HCT116 (cell line): ENCODE results near the gene NACAD. TPM values are rescaled to one million over a fixed set of nuclear protein-coding genes. Genes with fewer than 3 reads are reported as not detected.

Source experiments
- ATAC-seq: fragments of 200-7000 bp; cut with Tn5 transposase; 2 replicates; pipeline ENCODE4 v1.9.1; 2020; ENCODE audit warnings: mild to moderate bottlenecking, moderate library complexity
- BruUV-seq: library from RNA; stranded (reverse); fragments of 400-500 nt; replicated peaks from 2 replicates; lab custom pipeline; 2021; lab: Mats Ljungman, UMichigan
- CTCF ChIA-PET: fragments of 300-600 bp; sonication (Branson Sonifier 250); formaldehyde crosslinking; loops from one replicate; lab custom pipeline; 2021; ENCODE audit warnings: antibody characterized with exemption; lab: Charles Lee
- POLR2A ChIA-PET: fragments of 300-600, 350-600 bp; sonication (Branson Sonifier 250); formaldehyde crosslinking; loops from one replicate; lab custom pipeline; 2021; ENCODE audit warnings: antibody characterized with exemption; lab: Charles Lee
- RAD21 ChIA-PET, 2 experiments: fragments of 300-600 bp; sonication (Branson Sonifier 250); formaldehyde crosslinking; loops; one replicate each; lab custom pipeline; 2023; ENCODE audit warnings: low total read pairs in 2 of 2; ENCODE audit not compliant: uncharacterized antibody in 2 of 2, unreplicated experiment in 2 of 2, low non-redundant PET in 1 of 2; lab: Charles Lee
- DNase-seq: peaks from one replicate; pipeline ENCODE4 v3.0.0-alpha.2; 2010; ENCODE audit warnings: low read depth, low spot score
- H2AFZ ChIP-seq: fragments of 200-600 bp; shearing (Covaris generic), sonication (generic); 2 replicates; pipeline ENCODE4 v1.6.1; 2017; ENCODE audit warnings: low read depth, mixed run types, mixed read lengths, antibody characterized with exemption, low read length; ENCODE audit not compliant: poor library complexity, severe bottlenecking
- H3K27ac ChIP-seq: 2 replicates; pipeline ENCODE4 v1.5.1; 2012; ENCODE audit warnings: low read depth, low read length
- H3K27me3 ChIP-seq: fragments of 200-600 bp; sonication (generic); 2 replicates; pipeline ENCODE4 v1.6.1; 2016; ENCODE audit warnings: mixed run types, low read length, mixed read lengths; ENCODE audit not compliant: insufficient read depth
- H3K36me3 ChIP-seq, 2 experiments: fragments of 200-500 bp in 1 of 2; fragments of 200-600 bp in 1 of 2; sonication (Bioruptor generic) in 1 of 2; sonication (generic) in 1 of 2; 2 replicates each; pipeline versions ENCODE4 v1.5.1 to v1.6.1; 2014 to 2016; ENCODE audit warnings: low read length in 2 of 2, inconsistent platforms in 1 of 2, mixed read lengths in 1 of 2, mixed run types in 1 of 2; ENCODE audit not compliant: insufficient read depth in 2 of 2, control insufficient read depth in 1 of 2
- H3K4me1 ChIP-seq, 2 experiments: fragments of 200-600 bp in 1 of 2; sonication (generic) in 1 of 2; 2 replicates each; pipeline versions ENCODE4 v1.5.1 to v1.6.1; 2012 to 2017; ENCODE audit warnings: low read length in 2 of 2, inconsistent platforms in 1 of 2, mild to moderate bottlenecking in 1 of 2, mixed read lengths in 1 of 2, mixed run types in 1 of 2, moderate library complexity in 1 of 2; ENCODE audit not compliant: insufficient read depth in 2 of 2, control insufficient read depth in 1 of 2
- H3K4me2 ChIP-seq: fragments of 200-600 bp; sonication (generic); 2 replicates; pipeline ENCODE4 v1.6.1; 2017; ENCODE audit warnings: mixed run types, low read length, mixed read lengths
- H3K4me3 ChIP-seq, 2 experiments: fragments of 200-600 bp in 1 of 2; sonication (generic) in 1 of 2; replicated peaks in 1 of 2; 2 replicates each; pipeline ENCODE4 v1.5.1; 2011 to 2016; ENCODE audit warnings: low read length in 2 of 2, control low read depth in 1 of 2, low read depth in 1 of 2, mild to moderate bottlenecking in 1 of 2, mixed read lengths in 1 of 2, mixed run types in 1 of 2
- H3K79me2 ChIP-seq: fragments of 200-600 bp; sonication (generic); 2 replicates; pipeline ENCODE4 v1.6.1; 2017; ENCODE audit warnings: mild to moderate bottlenecking, mixed run types, low read length, moderate library complexity, mixed read lengths; ENCODE audit not compliant: insufficient read depth
- H3K9ac ChIP-seq: fragments of 200-600 bp; sonication (generic); 2 replicates; pipeline ENCODE4 v1.6.1; 2016; ENCODE audit warnings: low read length, mixed read lengths
- H3K9me2 ChIP-seq: fragments of 200-600 bp; sonication (generic), shearing (Covaris generic); 2 replicates; pipeline ENCODE4 v1.6.1; 2017; ENCODE audit warnings: mixed run types, mild to moderate bottlenecking, moderate library complexity; ENCODE audit not compliant: insufficient read depth
- H3K9me3 ChIP-seq, 2 experiments: fragments of 200-500 bp in 1 of 2; fragments of 200-600 bp in 1 of 2; sonication (Bioruptor generic) in 1 of 2; sonication (generic) in 1 of 2; 2 replicates each; pipeline ENCODE4 v1.6.1; 2014 to 2017; ENCODE audit warnings: low read length in 2 of 2, mixed read lengths in 2 of 2, inconsistent platforms in 1 of 2, low read depth in 1 of 2, mild to moderate bottlenecking in 1 of 2, mixed run types in 1 of 2, moderate library complexity in 1 of 2; ENCODE audit not compliant: control insufficient read depth in 1 of 2, insufficient read depth in 1 of 2
- H4K20me1 ChIP-seq: fragments of 200-600 bp; sonication (generic), shearing (Covaris generic); 2 replicates; pipeline ENCODE4 v1.6.1; 2017; ENCODE audit warnings: mixed run types, mild to moderate bottlenecking, moderate library complexity; ENCODE audit not compliant: insufficient read depth
- CBX3 ChIP-seq: IDR thresholded peaks from 2 replicates; pipeline ENCODE4 v1.6.1; 2012; ENCODE audit warnings: low read depth
- EGR1 ChIP-seq: IDR thresholded peaks from 2 replicates; pipeline ENCODE4 v1.6.1; 2012; ENCODE audit warnings: low read depth
- EZH2 ChIP-seq: fragments of 200-600 bp; sonication (generic); IDR thresholded peaks from 2 replicates; pipeline ENCODE4 v1.6.1; 2017; ENCODE audit warnings: antibody characterized with exemption, mixed run types
- FOSL1 ChIP-seq: IDR thresholded peaks from 2 replicates; pipeline ENCODE4 v1.6.1; 2012; ENCODE audit warnings: low read depth
- JUND ChIP-seq: IDR thresholded peaks from 2 replicates; pipeline ENCODE4 v1.6.1; 2012
- POLR2AphosphoS5 ChIP-seq: IDR thresholded peaks from 2 replicates; pipeline ENCODE4 v1.6.1; 2011; ENCODE audit warnings: mild to moderate bottlenecking, low read depth, low read length, moderate library complexity
- SIN3A ChIP-seq: IDR thresholded peaks from 2 replicates; pipeline ENCODE4 v1.6.1; 2012; ENCODE audit warnings: low read depth
- SP1 ChIP-seq: IDR thresholded peaks from 2 replicates; pipeline ENCODE4 v1.6.1; 2012; ENCODE audit warnings: low read depth
- SRF ChIP-seq: IDR thresholded peaks from 2 replicates; pipeline ENCODE4 v1.6.1; 2012; ENCODE audit warnings: low read depth
- ZNF274 ChIP-seq: fragments of 200-500 bp; sonication (Bioruptor generic); IDR thresholded peaks from 2 replicates; pipeline ENCODE4 v1.6.1; 2014; ENCODE audit warnings: mild to moderate bottlenecking, low read depth, low read length, inconsistent platforms
- intact Hi-C: fragments of 100-400 bp; cut with micrococcal nuclease; formaldehyde crosslinking; loops from 2 replicates; pipeline ENCODE4 v1.10.0; 2022
- total RNA-seq: library from RNA; stranded (reverse); gene quantifications from one replicate; pipeline ENCODE4 v1.2.1, GENCODE V29; 2021; ENCODE audit not compliant: unreplicated experiment
- TF ChIP-seq, protein P1 (sequence below): IDR thresholded peaks from 2 replicates; pipeline ENCODE4 v1.6.1; 2012; ENCODE audit warnings: low read depth

The NACAD gene
- total RNA-seq, 1 experiment from 2014 or later = 0.05 TPM

- no peak overlapping the region for H3K27ac ChIP-seq
- H3K4me3 ChIP-seq = no peak overlapping the region
- H3K9ac ChIP-seq = no peak overlapping the region
- no TSS peak for BruUV-seq
- ChIA-PET CTCF (no interaction called here), RAD21 (no interaction called here), POLR2A (no interaction called here)
- H3K9me2 ChIP-seq = no peaks in the 10 kb centered on the region
- intact Hi-C loops = no loop called here
- no peaks in the 10 kb centered on the region for H3K4me1 ChIP-seq
- no peak overlapping the region for H3K4me2 ChIP-seq
- H2AFZ ChIP-seq = no peak overlapping the region
- H3K36me3 ChIP-seq = no peaks in the 10 kb centered on the region
- TF ChIP-seq EZH2 = no peak
- no peak for TF ChIP-seq FOSL1
- TF ChIP-seq POLR2AphosphoS5 = no peak
- no peak for TF ChIP-seq SIN3A
- ATAC-seq (no peak), DNase-seq (no peak)
- no peaks in the 10 kb centered on the region for H3K79me2 ChIP-seq
- no peaks in the 10 kb centered on the region for H3K27me3 ChIP-seq
- no peaks in the 10 kb centered on the region for H4K20me1 ChIP-seq
- H3K9me3 ChIP-seq = no peaks in the 10 kb centered on the region
Observed at GRCh38 chr7:45074528-45075354, 14.0 kb downstream of the NACAD start.

DNA sequence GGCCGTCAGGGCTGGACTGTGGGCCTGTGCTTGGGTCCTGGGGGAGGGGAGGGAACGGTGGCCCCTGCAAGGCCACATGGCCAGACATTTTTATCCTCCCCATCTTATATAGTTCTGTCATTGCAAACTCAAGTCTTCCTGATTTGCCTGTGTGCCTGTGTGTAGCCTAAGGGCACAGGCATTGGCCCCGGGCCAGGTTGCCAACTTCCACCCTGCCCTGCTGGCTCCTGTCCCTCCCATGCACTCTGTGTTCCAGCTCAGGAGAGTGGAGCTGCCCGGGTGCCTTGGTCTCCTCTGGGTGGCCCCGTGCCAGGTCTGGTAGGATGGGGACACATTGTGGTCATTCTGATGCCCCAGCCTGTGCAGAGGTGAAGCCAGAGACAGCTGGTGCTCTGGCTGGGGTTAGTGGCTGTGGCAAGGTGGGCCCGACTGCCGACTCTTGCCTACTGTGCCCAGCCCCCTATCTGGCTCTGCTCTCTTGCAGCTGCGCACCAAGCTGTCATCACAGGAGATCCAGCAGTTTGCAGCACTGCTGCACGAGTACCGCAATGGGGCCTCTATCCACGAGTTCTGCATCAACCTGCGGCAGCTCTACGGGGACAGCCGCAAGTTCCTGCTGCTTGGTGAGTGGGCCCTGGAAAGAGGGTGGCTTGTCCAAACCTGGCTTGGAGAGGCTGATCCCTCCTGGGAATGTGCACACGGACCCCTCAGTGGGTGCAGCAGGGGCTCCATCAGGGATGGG lies 14.8 kb downstream of the NACAD start:
- Histone ChIP-seq H3K9me2 (no peaks in the 10 kb centered on the region), H3K36me3 (no peaks in the 10 kb centered on the region), H2AFZ (no peak overlapping the region), H3K9ac (no peak overlapping the region), H3K27ac (no peak overlapping the region), H4K20me1 (no peaks in the 10 kb centered on the region), H3K9me3 (no peaks in the 10 kb centered on the region), H3K4me1 (peaks cover 1 to 4% of the 10 kb centered on the region in 2 experiments; a peak in 3 of 4 replicates), H3K27me3 (no peaks in the 10 kb centered on the region), H3K4me3 (no peak overlapping the region), H3K79me2 (no peaks in the 10 kb centered on the region), H3K4me2 (no peak overlapping the region)
- no peak for ATAC-seq
- DNase-seq = no peak
- ChIA-PET CTCF (no interaction called here), POLR2A (no interaction called here), RAD21 (no interaction called here)
- no TSS peak for BruUV-seq
- TF ChIP-seq ZNF274 = no peak
- no peak for TF ChIP-seq SP1
- TF ChIP-seq CBX3 = no peak
- TF ChIP-seq SRF = no peak
- no peak for TF ChIP-seq JUND
- no peak for TF ChIP-seq EGR1
- TF ChIP-seq FOSL1 = no peak
- TF ChIP-seq POLR2AphosphoS5 = no peak
- TF ChIP-seq, protein P1, sequence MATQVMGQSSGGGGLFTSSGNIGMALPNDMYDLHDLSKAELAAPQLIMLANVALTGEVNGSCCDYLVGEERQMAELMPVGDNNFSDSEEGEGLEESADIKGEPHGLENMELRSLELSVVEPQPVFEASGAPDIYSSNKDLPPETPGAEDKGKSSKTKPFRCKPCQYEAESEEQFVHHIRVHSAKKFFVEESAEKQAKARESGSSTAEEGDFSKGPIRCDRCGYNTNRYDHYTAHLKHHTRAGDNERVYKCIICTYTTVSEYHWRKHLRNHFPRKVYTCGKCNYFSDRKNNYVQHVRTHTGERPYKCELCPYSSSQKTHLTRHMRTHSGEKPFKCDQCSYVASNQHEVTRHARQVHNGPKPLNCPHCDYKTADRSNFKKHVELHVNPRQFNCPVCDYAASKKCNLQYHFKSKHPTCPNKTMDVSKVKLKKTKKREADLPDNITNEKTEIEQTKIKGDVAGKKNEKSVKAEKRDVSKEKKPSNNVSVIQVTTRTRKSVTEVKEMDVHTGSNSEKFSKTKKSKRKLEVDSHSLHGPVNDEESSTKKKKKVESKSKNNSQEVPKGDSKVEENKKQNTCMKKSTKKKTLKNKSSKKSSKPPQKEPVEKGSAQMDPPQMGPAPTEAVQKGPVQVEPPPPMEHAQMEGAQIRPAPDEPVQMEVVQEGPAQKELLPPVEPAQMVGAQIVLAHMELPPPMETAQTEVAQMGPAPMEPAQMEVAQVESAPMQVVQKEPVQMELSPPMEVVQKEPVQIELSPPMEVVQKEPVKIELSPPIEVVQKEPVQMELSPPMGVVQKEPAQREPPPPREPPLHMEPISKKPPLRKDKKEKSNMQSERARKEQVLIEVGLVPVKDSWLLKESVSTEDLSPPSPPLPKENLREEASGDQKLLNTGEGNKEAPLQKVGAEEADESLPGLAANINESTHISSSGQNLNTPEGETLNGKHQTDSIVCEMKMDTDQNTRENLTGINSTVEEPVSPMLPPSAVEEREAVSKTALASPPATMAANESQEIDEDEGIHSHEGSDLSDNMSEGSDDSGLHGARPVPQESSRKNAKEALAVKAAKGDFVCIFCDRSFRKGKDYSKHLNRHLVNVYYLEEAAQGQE = no peak
- intact Hi-C loops = no loop called here
